HG03108 (cell line): ENCODE data around the gene YIPF6.
"Not testable (repeated sequence)": the region's sequence is repeated elsewhere in the genome, so short reads cannot be mapped to it uniquely, and the experiment has no call there.

Source experiments
- ATAC-seq: cut with Tn5 transposase; IDR thresholded peaks from one replicate; pipeline ENCODE4 v1.9.1; 2021; ENCODE audit warnings: moderate library complexity; ENCODE audit not compliant: unreplicated experiment

Gene YIPF6

GRCh38 chrX:68503836-68504636, 5.2 kb downstream of the YIPF6 start:
- no peak for ATAC-seq

GRCh38 chrX:68506649-68507048, 7.8 kb downstream of the YIPF6 start:
- no peak for ATAC-seq

- ATAC-seq, result no peak
Observed at GRCh38 chrX:68508799-68509198, 9.9 kb downstream of the YIPF6 start.

GRCh38 chrX:68511255-68511654, 12.4 kb downstream of the YIPF6 start:
- peak; percentile 64 for ATAC-seq

GRCh38 chrX:68524680-68525079, 25.8 kb downstream of the YIPF6 start:
- ATAC-seq, result not testable (repeated sequence)

GRCh38 chrX:68532831-68533533, 34.1 kb downstream of the YIPF6 start:
- ATAC-seq, result no peak

GRCh38 chrX:68533656-68534055, 34.8 kb downstream of the YIPF6 start:
- ATAC-seq, result no peak

GRCh38 chrX:68534691-68535090, 35.8 kb downstream of the YIPF6 start:
- ATAC-seq, result no peak

GRCh38 chrX:68536429-68536828, 37.6 kb downstream of the YIPF6 start:
- no peak for ATAC-seq

- no peak for ATAC-seq
Observed at GRCh38 chrX:68536884-68537283, 38.0 kb downstream of the YIPF6 start.

GRCh38 chrX:68550193-68550592, 51.3 kb downstream of the YIPF6 start:
- no peak for ATAC-seq

GRCh38 chrX:68556036-68556435, 57.2 kb downstream of the YIPF6 start:
- ATAC-seq, result no peak

- not testable (repeated sequence) for ATAC-seq
Observed at GRCh38 chrX:68557126-68557525, 58.3 kb downstream of the YIPF6 start.

GRCh38 chrX:68559905-68560304, 61.1 kb downstream of the YIPF6 start:
- not testable (repeated sequence) for ATAC-seq

- ATAC-seq, result no peak
Observed at GRCh38 chrX:68568136-68568535, 69.3 kb downstream of the YIPF6 start.

- no peak for ATAC-seq
Observed at GRCh38 chrX:68570598-68570997, 71.7 kb downstream of the YIPF6 start.

- ATAC-seq, result no peak
Observed at GRCh38 chrX:68571292-68571609, 72.4 kb downstream of the YIPF6 start.

- ATAC-seq, result peak; percentile 75
Observed at GRCh38 chrX:68571610-68572311, 72.9 kb downstream of the YIPF6 start.

- no peak for ATAC-seq
Observed at GRCh38 chrX:68574240-68574639, 75.4 kb downstream of the YIPF6 start.

- no peak for ATAC-seq
Observed at GRCh38 chrX:68579810-68580209, 81.0 kb downstream of the YIPF6 start.

- ATAC-seq, result no peak
Observed at GRCh38 chrX:68584221-68584620, 85.4 kb downstream of the YIPF6 start.
